KOPT-K1 (cell line): ENCODE measurements around the gene RPS6KA2.
"Not testable (repeated sequence)": the region's sequence is repeated elsewhere in the genome, so short reads cannot be mapped to it uniquely, and the experiment has no call there.

ENCODE experiments used
- H3K27ac ChIP-seq: fragments of 200-600 bp; sonication (generic); 2 replicates; pipeline ENCODE4 v1.5.1; 2016; ENCODE audit warnings: antibody characterized with exemption, mild to moderate bottlenecking, low read depth, low read length; ENCODE audit not compliant: poor library complexity, severe bottlenecking
- H3K36me3 ChIP-seq: fragments of 200-600 bp; sonication (generic); 2 replicates; pipeline ENCODE4 v1.5.1; 2017; ENCODE audit warnings: antibody characterized with exemption, mild to moderate bottlenecking, low read length, moderate library complexity; ENCODE audit not compliant: insufficient read depth
- H3K9me3 ChIP-seq: fragments of 200-600 bp; sonication (generic); 2 replicates; pipeline ENCODE4 v1.5.1; 2017; ENCODE audit warnings: antibody characterized with exemption, low read length, mild to moderate bottlenecking; ENCODE audit not compliant: insufficient read depth, poor library complexity, severe bottlenecking

The RPS6KA2 gene

GRCh38 chr6:166398348-166398747 lies 228.7 kb downstream of the RPS6KA2 start:
- Histone ChIP-seq H3K9me3 (peaks cover 4% of the 10 kb centered on the region), H3K36me3 (no peaks in the 10 kb centered on the region), H3K27ac (no peak overlapping the region)

- Histone ChIP-seq H3K36me3 (no peaks in the 10 kb centered on the region), H3K9me3 (peaks cover 4% of the 10 kb centered on the region), H3K27ac (no peak overlapping the region)
These were observed 229.2 kb downstream of the RPS6KA2 start for GRCh38 chr6:166397849-166398248.

GRCh38 chr6:166395778-166396177 lies 231.3 kb downstream of the RPS6KA2 start:
- Histone ChIP-seq H3K9me3 (peaks cover 4% of the 10 kb centered on the region), H3K36me3 (no peaks in the 10 kb centered on the region), H3K27ac (no peak overlapping the region)

GRCh38 chr6:166395351-166395750 lies 231.7 kb downstream of the RPS6KA2 start:
- no peak overlapping the region for H3K27ac ChIP-seq
- H3K36me3 ChIP-seq: no peaks in the 10 kb centered on the region
- peaks cover 4% of the 10 kb centered on the region for H3K9me3 ChIP-seq

- no peaks in the 10 kb centered on the region for H3K36me3 ChIP-seq
- peaks cover 4% of the 10 kb centered on the region for H3K9me3 ChIP-seq
- no peak overlapping the region for H3K27ac ChIP-seq
These were observed 232.8 kb downstream of the RPS6KA2 start for GRCh38 chr6:166394036-166394892.

- H3K36me3 ChIP-seq: no peaks in the 10 kb centered on the region
- H3K27ac ChIP-seq: no peak overlapping the region
- peaks cover 4% of the 10 kb centered on the region for H3K9me3 ChIP-seq
These were observed 233.6 kb downstream of the RPS6KA2 start for GRCh38 chr6:166393535-166393823.

GRCh38 chr6:166392755-166393534 lies 234.1 kb downstream of the RPS6KA2 start:
- not testable (repeated sequence) for H3K9me3 ChIP-seq, H3K27ac ChIP-seq, H3K36me3 ChIP-seq

GRCh38 chr6:166389119-166389518 lies 237.9 kb downstream of the RPS6KA2 start:
- Histone ChIP-seq H3K36me3 (no peaks in the 10 kb centered on the region), H3K9me3 (no peaks in the 10 kb centered on the region), H3K27ac (no peak overlapping the region)

- Histone ChIP-seq H3K36me3 (no peaks in the 10 kb centered on the region), H3K9me3 (no peaks in the 10 kb centered on the region), H3K27ac (no peak overlapping the region)
These were observed 238.6 kb downstream of the RPS6KA2 start for GRCh38 chr6:166388290-166389004.

- H3K27ac ChIP-seq: no peak overlapping the region
- H3K9me3 ChIP-seq: no peaks in the 10 kb centered on the region
These were observed 239.3 kb downstream of the RPS6KA2 start for GRCh38 chr6:166387642-166388289.

GRCh38 chr6:166387098-166387497 lies 240.0 kb downstream of the RPS6KA2 start:
- not testable (repeated sequence) for H3K27ac ChIP-seq, H3K9me3 ChIP-seq, H3K36me3 ChIP-seq

More at GRCh38 chr6:166387642-166388289, 239.3 kb downstream of the RPS6KA2 start:
- H3K36me3 ChIP-seq: no peaks in the 10 kb centered on the region

GRCh38 chr6:166386111-166386510 lies 240.9 kb downstream of the RPS6KA2 start:
- Histone ChIP-seq H3K9me3 (no peaks in the 10 kb centered on the region), H3K36me3 (no peaks in the 10 kb centered on the region), H3K27ac (no peak overlapping the region)

- peak overlapping the region; percentile 65 for H3K27ac ChIP-seq
- not testable (repeated sequence) for H3K36me3 ChIP-seq, H3K9me3 ChIP-seq
These were observed 243.2 kb downstream of the RPS6KA2 start for GRCh38 chr6:166383802-166384363.

- H3K9me3 ChIP-seq: no peaks in the 10 kb centered on the region
- peak within 1 kb of the TSS; percentile 65 for H3K27ac ChIP-seq
- H3K36me3 ChIP-seq: no peaks in the 10 kb centered on the region
These were observed 243.9 kb downstream of the RPS6KA2 start, which contains the start of gene MPC1 for GRCh38 chr6:166382933-166383801. Gene MPC1 (minus strand): TSS chr6:166382940. CDS start chr6:166382876, 64 bp downstream.
